Measurements from ENCODE around the gene VIL1. TPM values are rescaled to one million over a fixed set of nuclear protein-coding genes. Genes with fewer than 3 reads are reported as not detected.

The VIL1 gene
- total and polyA plus RNA-seq, 2 donors: 0.08 TPM; not detected in 1

- H3K36me3 ChIP-seq (ENCODE audit: insufficient read depth): no peaks in the 10 kb centered on the region
- no peak for DNase-seq (ENCODE audit: extremely low spot score)
- under 1% methylated on average over 35 of the region's 35 CpGs for WGBS
- peak overlapping the region; percentile 93 for H3K4me3 ChIP-seq (ENCODE audit: low read depth, low read length)
- H3K27ac ChIP-seq (ENCODE audit: low read depth): peak overlapping the region; percentile 99
- no peaks in the 10 kb centered on the region for H3K4me1 ChIP-seq (ENCODE audit: insufficient read depth)
Measured at GRCh38 chr2:218397820-218398436, 21.0 kb upstream of the VIL1 start.

- peak overlapping the region; percentile 99 for H3K27ac ChIP-seq (ENCODE audit: low read depth)
- no peak for DNase-seq (ENCODE audit: extremely low spot score)
- H3K4me1 ChIP-seq (ENCODE audit: insufficient read depth): no peaks in the 10 kb centered on the region
- 1% methylated on average over 94 of the region's 95 CpGs for WGBS
- peak overlapping the region; percentile 93 for H3K4me3 ChIP-seq (ENCODE audit: low read depth, low read length)
- H3K36me3 ChIP-seq (ENCODE audit: insufficient read depth): no peaks in the 10 kb centered on the region
Measured at GRCh38 chr2:218398437-218399390, 20.2 kb upstream of the VIL1 start.

- 2% methylated on average over 78 of the region's 78 CpGs for WGBS
Measured at GRCh38 chr2:218399391-218400166, 19.3 kb upstream of the VIL1 start, which contains the start of gene CTDSP1. CTDSP1 (plus strand) TSS chr2:218399868; CDS start chr2:218400091, 223 bp downstream.

GRCh38 chr2:218400167-218400929 lies 18.6 kb upstream of the VIL1 start:
- H3K4me1 ChIP-seq (ENCODE audit: insufficient read depth): no peaks in the 10 kb centered on the region

More at GRCh38 chr2:218399391-218400166, 19.3 kb upstream of the VIL1 start, which contains the start of gene CTDSP1:
- peak; percentile 94 for DNase-seq (ENCODE audit: extremely low spot score)
- Histone ChIP-seq H3K4me3 (ENCODE audit: low read depth, low read length) (peak within 1 kb of the TSS; percentile 93), H3K36me3 (ENCODE audit: insufficient read depth) (no peaks in the 10 kb centered on the region), H3K4me1 (ENCODE audit: insufficient read depth) (no peaks in the 10 kb centered on the region), H3K27ac (ENCODE audit: low read depth) (peak within 1 kb of the TSS; percentile 99)

GRCh38 chr2:218400930-218401881 lies 17.7 kb upstream of the VIL1 start:
- no peaks in the 10 kb centered on the region for H3K36me3 ChIP-seq (ENCODE audit: insufficient read depth)
- 25% methylated on average over 24 of the region's 24 CpGs for WGBS
- no peak for DNase-seq (ENCODE audit: extremely low spot score)
- H3K4me3 ChIP-seq (ENCODE audit: low read depth, low read length): peak overlapping the region; percentile 93
- peak overlapping the region; percentile 96 for H3K27ac ChIP-seq (ENCODE audit: low read depth)
- H3K4me1 ChIP-seq (ENCODE audit: insufficient read depth): no peaks in the 10 kb centered on the region

More at GRCh38 chr2:218400167-218400929, 18.6 kb upstream of the VIL1 start:
- Histone ChIP-seq H3K4me3 (ENCODE audit: low read depth, low read length) (peak overlapping the region; percentile 93), H3K27ac (ENCODE audit: low read depth) (peak overlapping the region; percentile 96), H3K36me3 (ENCODE audit: insufficient read depth) (no peaks in the 10 kb centered on the region)
- DNase-seq (ENCODE audit: extremely low spot score): no peak
- WGBS: 1% methylated on average over 63 of the region's 63 CpGs

- Histone ChIP-seq H3K27ac (ENCODE audit: low read depth) (peak overlapping the region; percentile 4), H3K4me1 (ENCODE audit: insufficient read depth) (no peaks in the 10 kb centered on the region), H3K36me3 (ENCODE audit: insufficient read depth) (no peaks in the 10 kb centered on the region), H3K4me3 (ENCODE audit: low read depth, low read length) (peak overlapping the region; percentile 93)
- no peak for DNase-seq (ENCODE audit: extremely low spot score)
- WGBS: 61% methylated on average over 9 of the region's 9 CpGs
Measured at GRCh38 chr2:218401890-218402289, 17.0 kb upstream of the VIL1 start.

GRCh38 chr2:218402491-218402901 lies 16.4 kb upstream of the VIL1 start:
- no peak overlapping the region for H3K27ac ChIP-seq (ENCODE audit: low read depth)
- no peak for DNase-seq (ENCODE audit: extremely low spot score)
- 53% methylated on average over 8 of the region's 8 CpGs for WGBS
- no peaks in the 10 kb centered on the region for H3K4me1 ChIP-seq (ENCODE audit: insufficient read depth)
- H3K4me3 ChIP-seq (ENCODE audit: low read depth, low read length): no peak overlapping the region
- no peaks in the 10 kb centered on the region for H3K36me3 ChIP-seq (ENCODE audit: insufficient read depth)

- 83% methylated on average over 26 of the region's 26 CpGs for WGBS
- H3K4me3 ChIP-seq (ENCODE audit: low read depth, low read length): no peak overlapping the region
- H3K36me3 ChIP-seq (ENCODE audit: insufficient read depth): no peaks in the 10 kb centered on the region
- no peak for DNase-seq (ENCODE audit: extremely low spot score)
- no peaks in the 10 kb centered on the region for H3K4me1 ChIP-seq (ENCODE audit: insufficient read depth)
- no peak overlapping the region for H3K27ac ChIP-seq (ENCODE audit: low read depth)
Measured at GRCh38 chr2:218402911-218403411, 16.0 kb upstream of the VIL1 start.

GRCh38 chr2:218403810-218404209 lies 15.1 kb upstream of the VIL1 start:
- H3K27ac ChIP-seq (ENCODE audit: low read depth): no peak overlapping the region
- no peak overlapping the region for H3K4me3 ChIP-seq (ENCODE audit: low read depth, low read length)
- no peak for DNase-seq (ENCODE audit: extremely low spot score)
- 79% methylated on average over 7 of the region's 7 CpGs for WGBS
- no peaks in the 10 kb centered on the region for H3K4me1 ChIP-seq (ENCODE audit: insufficient read depth)
- no peaks in the 10 kb centered on the region for H3K36me3 ChIP-seq (ENCODE audit: insufficient read depth)

GRCh38 chr2:218404351-218405085 lies 14.4 kb upstream of the VIL1 start:
- Histone ChIP-seq H3K27ac (ENCODE audit: low read depth) (no peak overlapping the region), H3K4me1 (ENCODE audit: insufficient read depth) (no peaks in the 10 kb centered on the region), H3K4me3 (ENCODE audit: low read depth, low read length) (no peak overlapping the region), H3K36me3 (ENCODE audit: insufficient read depth) (no peaks in the 10 kb centered on the region)
- no peak for DNase-seq (ENCODE audit: extremely low spot score)
- WGBS: 59% methylated on average over 16 of the region's 16 CpGs

- Histone ChIP-seq H3K36me3 (ENCODE audit: insufficient read depth) (no peaks in the 10 kb centered on the region), H3K27ac (ENCODE audit: low read depth) (peak overlapping the region; percentile 81), H3K4me3 (ENCODE audit: low read depth, low read length) (no peak overlapping the region), H3K4me1 (ENCODE audit: insufficient read depth) (no peaks in the 10 kb centered on the region)
- 40% methylated on average over 8 of the region's 8 CpGs for WGBS
- DNase-seq (ENCODE audit: extremely low spot score): no peak
Measured at GRCh38 chr2:218405086-218405745, 13.7 kb upstream of the VIL1 start.

Measured in urinary bladder (tissue), 4 donors.